HS-27A (cell line): ENCODE data around the gene ZDHHC5.
"Not testable (repeated sequence)": the region's sequence is repeated elsewhere in the genome, so short reads cannot be mapped to it uniquely, and the experiment has no call there.

Source experiments
- DNase-seq: peaks from one replicate; pipeline ENCODE4 v3.0.0-alpha.2; 2012; ENCODE audit warnings: low read depth, missing footprints

Gene ZDHHC5

GRCh38 chr11:57644748-57645688, 22.9 kb upstream of the ZDHHC5 start:
- DNase-seq: no peak

- DNase-seq: no peak
Measured at GRCh38 chr11:57645689-57646085, 22.2 kb upstream of the ZDHHC5 start.

- DNase-seq: no peak
Measured at GRCh38 chr11:57646194-57646798, 21.6 kb upstream of the ZDHHC5 start.

- DNase-seq: no peak
Measured at GRCh38 chr11:57646799-57647303, 21.1 kb upstream of the ZDHHC5 start.

- DNase-seq: no peak
Measured at GRCh38 chr11:57647372-57647771, 20.5 kb upstream of the ZDHHC5 start.

GRCh38 chr11:57647960-57648800, 19.7 kb upstream of the ZDHHC5 start:
- DNase-seq: no peak

- no peak for DNase-seq
Measured at GRCh38 chr11:57648801-57649735, 18.8 kb upstream of the ZDHHC5 start.

DNA sequence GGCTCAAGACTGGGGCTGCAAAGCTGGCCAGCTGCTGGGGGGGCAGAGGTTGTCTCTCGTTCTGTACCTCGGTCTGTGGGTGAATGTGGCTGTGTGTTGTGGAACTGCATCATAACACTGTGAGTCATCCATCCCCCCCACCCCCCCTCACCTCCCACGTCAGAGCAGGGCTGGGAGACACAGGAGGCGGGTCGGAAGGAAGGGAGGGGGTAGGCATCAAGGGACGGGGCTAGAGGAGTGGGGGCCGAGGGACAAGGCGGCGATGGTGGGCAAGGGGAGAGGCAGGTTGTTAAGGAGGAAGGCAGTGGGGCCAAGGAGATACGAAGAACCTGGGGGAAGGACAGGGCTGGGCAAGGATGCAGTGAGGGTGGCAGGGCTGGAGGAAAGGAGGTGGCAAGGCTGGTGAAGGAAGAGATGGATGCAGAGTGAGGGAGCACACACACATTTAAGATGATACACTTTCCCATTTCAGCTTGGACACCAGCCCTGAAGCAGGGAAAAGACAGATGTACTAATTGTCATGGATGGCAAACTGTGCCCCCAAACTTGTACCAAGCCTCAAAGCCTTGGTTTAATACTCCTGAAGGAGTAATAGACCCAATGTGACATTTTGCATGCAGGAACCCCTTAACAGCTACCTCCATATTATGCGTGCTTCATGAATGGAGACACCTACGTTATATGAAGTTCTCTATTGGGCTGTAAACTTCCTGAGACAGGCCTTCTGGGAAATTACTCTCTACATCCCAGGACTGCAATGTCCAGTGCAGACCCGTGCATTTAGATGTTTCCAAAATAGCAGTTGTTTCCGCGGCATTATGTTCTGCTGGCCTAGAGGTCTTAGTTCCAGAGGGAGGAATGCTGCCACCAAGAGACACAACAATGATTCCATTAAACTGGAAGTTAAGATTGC, 17.8 kb upstream of the ZDHHC5 start, which contains the start of gene YPEL4:
TSS of gene YPEL4 (minus strand) at position 87 of the 913 bp plus-strand sequence. CDS start 2,805 bp downstream, outside the sequence.
- no peak for DNase-seq

DNA sequence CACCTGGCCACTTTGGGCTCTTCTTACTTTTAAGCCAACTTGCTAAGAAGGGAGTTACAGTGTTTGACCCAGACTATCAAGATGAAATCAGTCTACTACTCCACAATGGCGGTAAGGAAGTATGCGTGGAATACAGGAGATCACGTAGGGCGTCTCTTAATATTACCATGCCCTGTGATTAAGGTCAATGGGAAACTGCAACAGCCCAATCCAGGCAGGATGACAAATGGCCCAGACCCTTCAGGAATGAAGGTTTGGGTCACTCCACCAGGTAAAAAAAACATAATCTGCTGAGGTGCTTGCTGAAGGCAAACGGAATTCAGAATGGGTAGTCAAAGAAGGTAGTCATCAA, 17.2 kb upstream of the ZDHHC5 start:
- no peak for DNase-seq

DNA sequence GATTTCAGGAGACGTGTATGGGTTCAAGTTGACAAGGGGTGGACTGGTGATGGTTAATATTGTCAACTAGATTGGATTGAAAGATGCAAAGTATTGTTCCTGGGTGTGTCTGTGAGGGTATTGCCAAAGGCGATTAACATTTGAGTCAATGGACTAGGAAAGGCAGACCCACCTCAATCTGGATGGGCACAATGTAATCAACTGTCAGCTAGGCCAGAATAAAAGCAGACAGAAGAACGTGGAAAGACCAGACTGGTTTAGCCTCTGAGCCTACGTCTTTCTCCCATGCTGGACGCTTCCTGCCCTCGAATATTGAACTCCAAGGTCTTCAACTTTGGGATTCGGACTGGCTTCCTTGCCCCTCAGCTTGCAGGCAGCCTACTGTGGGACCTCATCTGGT, 16.5 kb upstream of the ZDHHC5 start:
- no peak for DNase-seq

- DNase-seq: not testable (repeated sequence)
Measured at GRCh38 chr11:57652230-57652629, 15.7 kb upstream of the ZDHHC5 start.

DNA sequence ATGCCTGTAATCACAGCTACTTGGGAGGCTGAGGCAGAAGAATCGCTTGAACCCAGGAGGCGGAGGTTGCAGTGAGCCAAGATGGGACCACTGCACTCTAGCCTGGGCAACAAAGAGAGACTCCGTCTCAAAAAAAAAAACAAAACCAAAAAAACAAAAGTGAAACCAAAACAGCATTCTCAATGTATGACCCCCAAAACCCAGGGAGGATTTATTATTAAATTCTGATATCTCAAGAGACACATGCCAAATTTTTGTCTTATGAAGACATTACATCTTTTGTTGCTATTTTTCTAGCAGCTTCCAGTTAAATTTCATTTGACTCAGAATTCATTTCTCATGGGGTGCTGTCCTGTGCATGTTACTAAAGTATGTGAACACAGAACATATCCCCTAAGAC, 15.3 kb upstream of the ZDHHC5 start:
- DNase-seq: no peak

GRCh38 chr11:57653163-57653562, 14.8 kb upstream of the ZDHHC5 start:
- DNase-seq: no peak

GRCh38 chr11:57656885-57657193, 11.1 kb upstream of the ZDHHC5 start:
- no peak for DNase-seq

DNA sequence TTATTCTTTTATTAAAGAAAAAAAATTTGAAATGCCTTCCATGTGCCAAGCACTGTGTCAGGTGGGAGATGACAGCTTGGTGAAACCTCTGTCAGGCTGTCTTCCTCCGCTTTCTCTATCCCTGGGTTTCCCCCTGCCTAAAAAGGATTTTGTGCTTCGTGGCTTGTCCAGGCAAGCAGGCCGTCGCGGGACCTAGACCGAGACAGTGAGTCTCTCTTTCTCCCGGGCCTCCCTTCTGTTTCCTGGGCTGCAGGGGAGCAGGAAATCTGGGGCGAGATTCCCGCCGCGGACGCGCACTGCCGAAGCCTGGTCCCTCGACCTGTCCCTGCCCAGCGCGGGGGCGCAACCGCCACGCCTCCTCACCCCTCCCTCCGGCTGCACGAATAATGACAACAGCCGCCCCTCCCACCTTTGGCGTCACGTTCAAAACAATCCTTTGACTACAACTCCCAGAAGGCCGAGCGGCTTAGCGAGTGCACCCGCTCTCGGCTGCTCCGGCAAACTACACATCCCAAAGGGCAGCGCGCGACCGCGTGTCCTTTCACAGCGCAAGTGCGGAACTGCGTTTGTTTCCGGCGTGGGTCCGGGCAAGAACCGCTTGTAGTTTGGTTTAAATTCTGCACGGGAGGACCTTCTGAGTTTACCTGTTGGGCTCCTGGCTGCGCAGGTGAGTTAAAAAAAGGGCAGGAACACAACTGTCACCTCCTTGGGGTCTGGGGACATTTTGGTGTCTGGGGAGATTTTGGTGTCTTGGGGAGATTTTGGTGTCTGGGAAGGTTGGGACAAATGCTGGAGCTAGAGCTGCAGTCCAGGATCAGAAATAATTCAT, 10.5 kb upstream of the ZDHHC5 start, which contains the start of gene CLP1:
TSS of gene CLP1 (plus strand) at position 569 of the 829 bp plus-strand sequence. CDS start 1,715 bp downstream, outside the sequence.
- peak; percentile 97 for DNase-seq

GRCh38 chr11:57658023-57658361, 9.9 kb upstream of the ZDHHC5 start:
- DNase-seq: no peak

- no peak for DNase-seq
Measured at GRCh38 chr11:57659669-57660068, 8.2 kb upstream of the ZDHHC5 start.

DNA sequence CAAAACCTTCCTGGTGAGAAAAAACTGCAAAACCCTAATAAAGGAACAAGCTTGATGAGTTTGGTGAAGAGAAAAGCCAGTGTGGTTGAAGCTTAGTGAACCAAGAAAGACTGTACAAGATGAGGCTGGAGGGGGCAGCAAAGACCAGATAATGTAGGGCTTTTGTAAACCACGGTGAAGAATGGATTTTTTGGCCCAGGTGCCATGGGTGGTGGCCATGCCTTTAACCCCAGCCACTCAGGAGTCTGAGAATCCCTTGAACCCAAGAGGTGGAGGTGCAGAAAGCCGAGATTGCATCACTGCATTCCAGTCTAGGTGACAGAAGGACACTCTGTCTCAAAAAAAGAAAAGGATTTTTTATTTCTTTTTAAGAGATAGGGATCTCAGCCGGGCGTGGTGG, 5.0 kb upstream of the ZDHHC5 start:
- no peak for DNase-seq

DNA sequence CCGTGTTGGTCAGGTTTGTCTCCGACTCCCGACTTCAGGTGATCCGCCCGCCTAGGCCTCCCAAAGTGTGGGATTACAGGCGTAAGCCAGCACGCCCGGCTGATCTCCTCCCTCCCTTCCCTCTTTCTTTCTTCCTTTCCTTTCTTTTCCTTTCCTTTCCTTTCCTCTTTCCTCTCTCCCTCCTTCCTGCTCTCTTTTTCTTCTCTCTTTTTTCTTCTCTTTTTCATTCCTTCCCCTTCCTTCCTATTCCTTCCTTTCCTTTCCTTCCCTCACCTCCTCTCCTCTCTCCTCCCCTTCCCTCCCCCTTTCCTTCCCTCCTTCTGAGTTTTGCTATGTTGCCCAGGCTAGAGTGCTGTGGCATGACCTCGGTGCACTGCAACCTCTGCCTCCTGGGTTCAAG, 3.9 kb upstream of the ZDHHC5 start:
- no peak for DNase-seq
